Stimulated activated CD8-positive, alpha-beta memory T cell treated with anti-CD3 and anti-CD28 coated beads, Interleukin-2, amount 100 ng/mL, for 1 hour (primary cell): Measurements from ENCODE around the gene DENND4C.
A peak's percentile ranks its signal among the peaks of the same experiment; 100 is the strongest.
"Not testable (repeated sequence)": the region's sequence is repeated elsewhere in the genome, so short reads cannot be mapped to it uniquely, and the experiment has no call there.

Experiments
- DNase-seq, 2 donors: peaks; one replicate each; pipeline ENCODE4 v3.0.0-alpha.2; 2020; ENCODE audit warnings: low read depth in 2 of 2

Gene DENND4C

GRCh38 chr9:19372567-19372966, 142.1 kb downstream of the DENND4C start:
- DNase-seq: no peak

GRCh38 chr9:19373527-19373926, 143.0 kb downstream of the DENND4C start:
- no peak for DNase-seq

GRCh38 chr9:19375538-19375937, 145.0 kb downstream of the DENND4C start:
- DNase-seq: no peak

- no peak for DNase-seq
These were observed 146.4 kb downstream of the DENND4C start for GRCh38 chr9:19376931-19377330.

- no peak for DNase-seq
These were observed 147.7 kb downstream of the DENND4C start for GRCh38 chr9:19378164-19378563.

GRCh38 chr9:19378647-19379046, 148.2 kb downstream of the DENND4C start:
- no peak for DNase-seq

- DNase-seq: no peak
These were observed 148.8 kb downstream of the DENND4C start for GRCh38 chr9:19379283-19379682.

GRCh38 chr9:19379697-19380046, 149.2 kb downstream of the DENND4C start:
- peak in 1 of 2 donors; percentile 21 for DNase-seq

- DNase-seq: no peak
These were observed 150.3 kb downstream of the DENND4C start for GRCh38 chr9:19380826-19381075.

GRCh38 chr9:19381656-19382055, 151.2 kb downstream of the DENND4C start:
- no peak for DNase-seq

GRCh38 chr9:19385212-19385611, 154.7 kb downstream of the DENND4C start:
- DNase-seq: not testable (repeated sequence)

- DNase-seq: no peak
These were observed 155.5 kb downstream of the DENND4C start for GRCh38 chr9:19385786-19386501.

- no peak for DNase-seq
These were observed 156.1 kb downstream of the DENND4C start for GRCh38 chr9:19386502-19387044.

- no peak for DNase-seq
These were observed 156.8 kb downstream of the DENND4C start for GRCh38 chr9:19387317-19387716.

GRCh38 chr9:19389539-19389938, 159.0 kb downstream of the DENND4C start:
- not testable (repeated sequence) for DNase-seq

- DNase-seq: no peak
These were observed 167.4 kb downstream of the DENND4C start for GRCh38 chr9:19397845-19398244.

- DNase-seq: not testable (repeated sequence)
These were observed 172.7 kb downstream of the DENND4C start for GRCh38 chr9:19403231-19403630.

GRCh38 chr9:19404283-19405075, 174.0 kb downstream of the DENND4C start:
- no peak for DNase-seq

- no peak for DNase-seq
These were observed 175.3 kb downstream of the DENND4C start for GRCh38 chr9:19405771-19406170.

- DNase-seq: no peak
These were observed 177.8 kb downstream of the DENND4C start for GRCh38 chr9:19408316-19408692.

GRCh38 chr9:19408693-19409400, 178.4 kb downstream of the DENND4C start, which contains the start of gene ACER2:
Gene ACER2, plus strand, starts transcription at chr9:19409009. Its CDS starts 76 bp downstream, at chr9:19409085.
- DNase-seq: peak; percentile 88 to 92

GRCh38 chr9:19409401-19410194, 179.1 kb downstream of the DENND4C start:
- DNase-seq: no peak
